Esophagus (tissue), 2 donors: Measurements from ENCODE around the gene DNASE1L2. TPM values are rescaled to one million over a fixed set of nuclear protein-coding genes. Genes with fewer than 3 reads are reported as not detected.
A peak's percentile ranks its signal among the peaks of the same experiment; 100 is the strongest.

Source experiments
- H3K27ac ChIP-seq, 2 donors: one replicate each; pipeline ENCODE4 v1.5.1; 2013; ENCODE audit warnings: low read depth in 2 of 2, mild to moderate bottlenecking in 2 of 2, inconsistent platforms in 1 of 2, low read length in 1 of 2, moderate library complexity in 1 of 2
- H3K27me3 ChIP-seq, 2 donors: one replicate each; pipeline ENCODE4 v1.6.1; 2013; ENCODE audit warnings: low read length in 2 of 2, control low read depth in 1 of 2, mild to moderate bottlenecking in 1 of 2; ENCODE audit not compliant: insufficient read depth in 2 of 2, control insufficient read depth in 1 of 2
- H3K36me3 ChIP-seq, 2 donors: one replicate each; pipeline ENCODE4 v1.6.1; 2013; ENCODE audit warnings: low read length in 1 of 2; ENCODE audit not compliant: control insufficient read depth in 2 of 2, insufficient read depth in 2 of 2
- H3K4me1 ChIP-seq, 2 donors: one replicate each; pipeline ENCODE4 v1.6.1; 2013; ENCODE audit warnings: low read length in 1 of 2; ENCODE audit not compliant: control insufficient read depth in 2 of 2, insufficient read depth in 2 of 2
- H3K4me3 ChIP-seq, 2 donors: one replicate each; pipeline ENCODE4 v1.5.1; 2013; ENCODE audit warnings: low read length in 2 of 2, mild to moderate bottlenecking in 2 of 2, low read depth in 1 of 2, moderate library complexity in 1 of 2
- H3K9me3 ChIP-seq, 2 donors: one replicate each; pipeline ENCODE4 v1.6.1; 2013; ENCODE audit warnings: mild to moderate bottlenecking in 2 of 2, low read depth in 1 of 2, low read length in 1 of 2, moderate library complexity in 1 of 2; ENCODE audit not compliant: control insufficient read depth in 2 of 2, insufficient read depth in 1 of 2
- WGBS, 2 donors: extraction: QIAGEN DNeasy Blood & Tissue Kit; methylation state at CpG; one replicate each; pipeline ENCODE4 v1.1.7; 2013; 5-methylcytosine and 5-hydroxymethylcytosine counted together
- polyA plus RNA-seq, 2 donors: library from polyadenylated mRNA; stranded (reverse); fragments of 200-250 nt; gene quantifications; one replicate each; pipeline ENCODE4 v1.2.3, GENCODE V29; 2013
- donor health status: healthy with polysubstance abuse.
- donor health status: Bipolar disorder and iron deficiency.

The DNASE1L2 gene
- polyA plus RNA-seq, 2 donors, result 0.41 to 1.3 TPM

GRCh38 chr16:2208308-2208707 lies 27.9 kb upstream of the DNASE1L2 start:
- Histone ChIP-seq H3K27ac (no peak overlapping the region), H3K4me1 (peaks cover 7 to 26% of the 10 kb centered on the region in 2 donors), H3K36me3 (peaks cover 0 to 27% of the 10 kb centered on the region in 2 donors), H3K9me3 (no peaks in the 10 kb centered on the region), H3K4me3 (no peak overlapping the region), H3K27me3 (no peaks in the 10 kb centered on the region)
- 79 to 83% methylated on average over 23 of the region's 23 CpGs for WGBS, 2 donors

- Histone ChIP-seq H3K27me3 (no peaks in the 10 kb centered on the region), H3K4me3 (no peak overlapping the region), H3K27ac (no peak overlapping the region), H3K36me3 (peaks cover 0 to 27% of the 10 kb centered on the region in 2 donors), H3K9me3 (no peaks in the 10 kb centered on the region), H3K4me1 (peaks cover 7 to 29% of the 10 kb centered on the region in 2 donors)
- WGBS, 2 donors, result 93 to 97% methylated on average over 9 of the region's 9 CpGs
These were observed 27.5 kb upstream of the DNASE1L2 start for GRCh38 chr16:2208772-2209171.

- Histone ChIP-seq H3K27ac (no peak overlapping the region), H3K27me3 (no peaks in the 10 kb centered on the region), H3K36me3 (peaks cover 0 to 27% of the 10 kb centered on the region in 2 donors), H3K4me3 (no peak overlapping the region), H3K9me3 (no peaks in the 10 kb centered on the region), H3K4me1 (peaks cover 7 to 30% of the 10 kb centered on the region in 2 donors)
- 88 to 90% methylated on average over 29 of the region's 29 CpGs for WGBS, 2 donors
These were observed 26.8 kb upstream of the DNASE1L2 start for GRCh38 chr16:2209258-2210008.

- peaks cover 7 to 27% of the 10 kb centered on the region in 2 donors for H3K4me1 ChIP-seq
- H3K27me3 ChIP-seq, result no peaks in the 10 kb centered on the region
- WGBS, 2 donors, result 89 to 91% methylated on average over 14 to 17 of the region's 17 CpGs
- H3K36me3 ChIP-seq, result peaks cover 0 to 27% of the 10 kb centered on the region in 2 donors
- no peak overlapping the region for H3K4me3 ChIP-seq
- H3K9me3 ChIP-seq, result no peaks in the 10 kb centered on the region
- H3K27ac ChIP-seq, result no peak overlapping the region
These were observed 26.3 kb upstream of the DNASE1L2 start for GRCh38 chr16:2210009-2210332.

- peaks cover 0 to 27% of the 10 kb centered on the region in 2 donors for H3K36me3 ChIP-seq
- H3K4me1 ChIP-seq, result peaks cover 7 to 27% of the 10 kb centered on the region in 2 donors
- no peaks in the 10 kb centered on the region for H3K9me3 ChIP-seq
- H3K27me3 ChIP-seq, result no peaks in the 10 kb centered on the region
- H3K27ac ChIP-seq, result no peak within 1 kb of the TSS
- WGBS, 2 donors, result 76 to 78% methylated on average over 22 to 24 of the region's 24 CpGs
- no peak within 1 kb of the TSS for H3K4me3 ChIP-seq
These were observed 25.6 kb upstream of the DNASE1L2 start, which contains the start of gene BRICD5 for GRCh38 chr16:2210386-2211365. Gene BRICD5 (minus strand): TSS chr16:2210863. CDS start chr16:2210833, 30 bp downstream.

GRCh38 chr16:2211923-2212347 lies 24.3 kb upstream of the DNASE1L2 start:
- H3K27me3 ChIP-seq, result no peaks in the 10 kb centered on the region
- H3K4me3 ChIP-seq, result no peak overlapping the region
- H3K36me3 ChIP-seq, result peaks cover 0 to 24% of the 10 kb centered on the region in 2 donors
- peak overlapping the region in 1 of 2 donors; percentile 47 for H3K27ac ChIP-seq
- WGBS, 2 donors, result 67% methylated on average over 11 of the region's 11 CpGs
- peaks cover 0 to 18% of the 10 kb centered on the region in 2 donors for H3K4me1 ChIP-seq
- H3K9me3 ChIP-seq, result no peaks in the 10 kb centered on the region

GRCh38 chr16:2212362-2213324 lies 23.6 kb upstream of the DNASE1L2 start:
- H3K4me1 ChIP-seq, result peaks cover 0 to 18% of the 10 kb centered on the region in 2 donors
- 46 to 50% methylated on average over 19 of the region's 19 CpGs for WGBS, 2 donors
- H3K4me3 ChIP-seq, result peak overlapping the region in 1 of 2 donors; percentile 63
- H3K9me3 ChIP-seq, result no peaks in the 10 kb centered on the region
- H3K36me3 ChIP-seq, result peaks cover 0 to 20% of the 10 kb centered on the region in 2 donors
- H3K27me3 ChIP-seq, result no peaks in the 10 kb centered on the region
- peak overlapping the region in 1 of 2 donors; percentile 47 for H3K27ac ChIP-seq

- Histone ChIP-seq H3K27ac (peak overlapping the region; percentile 80 to 86), H3K27me3 (no peaks in the 10 kb centered on the region), H3K4me3 (peak overlapping the region; percentile 63 to 89), H3K36me3 (peaks cover 0 to 13% of the 10 kb centered on the region in 2 donors), H3K4me1 (peaks cover 0 to 18% of the 10 kb centered on the region in 2 donors), H3K9me3 (no peaks in the 10 kb centered on the region)
- WGBS, 2 donors, result 1% methylated on average over 60 to 98 of the region's 98 CpGs
These were observed 22.2 kb upstream of the DNASE1L2 start for GRCh38 chr16:2213817-2214718.
